Spleen (tissue), 7 donors: Measurements from ENCODE around the gene LST1.

ENCODE experiments used
- CTCF ChIP-seq, 11 experiments: fragments of 200-600 bp in 7 of 11; fragments of 450-650 bp in 4 of 11; sonication (generic) in 4 of 11; IDR thresholded peaks in 8 of 11; conservative IDR thresholded peaks in 3 of 11; 1 replicate in 7 of 11; 2 replicates in 4 of 11; pipeline versions ENCODE4 v1.4.0 to v1.8.0; 2016 to 2021; ENCODE audit warnings: antibody characterized with exemption in 11 of 11, inconsistent platforms in 4 of 11, mild to moderate bottlenecking in 1 of 11
- POLR2A ChIP-seq, 3 donors: fragments of 450-650 bp; IDR thresholded peaks; one replicate each; pipeline ENCODE4 v1.5.1; 2017; ENCODE audit warnings: antibody characterized with exemption in 3 of 3, mild to moderate bottlenecking in 1 of 3
- POLR2AphosphoS5 ChIP-seq, 3 donors: sonication (generic); formaldehyde crosslinking; IDR thresholded peaks; one replicate each; pipeline ENCODE4 v1.5.1; 2017; ENCODE audit warnings: antibody characterized with exemption in 3 of 3
- donor health status: DM: no; HTN: no; CAD: no; lungs with moderate emphysema.
- donor health status: DM: no; HTN: no; CAD: no.
- donor health status: DM: no; HTN: no; CAD: no.

- no peak for TF ChIP-seq POLR2A (IDR thresholded peaks at IDR 0.05)
- no peak for TF ChIP-seq CTCF (IDR thresholded peaks at IDR 0.05 in 8 of 11, conservative IDR thresholded peaks at IDR 0.05 in 3 of 11)
- TF ChIP-seq POLR2AphosphoS5 (IDR thresholded peaks at IDR 0.05), result no peak
Observed at GRCh38 chr6:31560697-31561058, 25.4 kb upstream of the LST1 start.
